ENCODE measurements around the gene COL5A1. TPM values are rescaled to one million over a fixed set of nuclear protein-coding genes. Genes with fewer than 3 reads are reported as not detected.

The COL5A1 gene
- total and polyA plus RNA-seq, 11 donors: 7.6 to 91.3 (median 13.4) TPM

GRCh38 chr9:134681061-134681661, 39.6 kb downstream of the COL5A1 start:
- no peaks in the 10 kb centered on the region for H3K27me3 ChIP-seq
- ATAC-seq (peak in 3 of 4 donors; percentile 7 to 27 (median 24)), DNase-seq (peak in 1 of 5 donors; percentile 39)
- H3K27ac ChIP-seq: peak overlapping the region in 3 of 12 donors; percentile 14 to 34 (median 17)
- TF ChIP-seq, protein P1, sequence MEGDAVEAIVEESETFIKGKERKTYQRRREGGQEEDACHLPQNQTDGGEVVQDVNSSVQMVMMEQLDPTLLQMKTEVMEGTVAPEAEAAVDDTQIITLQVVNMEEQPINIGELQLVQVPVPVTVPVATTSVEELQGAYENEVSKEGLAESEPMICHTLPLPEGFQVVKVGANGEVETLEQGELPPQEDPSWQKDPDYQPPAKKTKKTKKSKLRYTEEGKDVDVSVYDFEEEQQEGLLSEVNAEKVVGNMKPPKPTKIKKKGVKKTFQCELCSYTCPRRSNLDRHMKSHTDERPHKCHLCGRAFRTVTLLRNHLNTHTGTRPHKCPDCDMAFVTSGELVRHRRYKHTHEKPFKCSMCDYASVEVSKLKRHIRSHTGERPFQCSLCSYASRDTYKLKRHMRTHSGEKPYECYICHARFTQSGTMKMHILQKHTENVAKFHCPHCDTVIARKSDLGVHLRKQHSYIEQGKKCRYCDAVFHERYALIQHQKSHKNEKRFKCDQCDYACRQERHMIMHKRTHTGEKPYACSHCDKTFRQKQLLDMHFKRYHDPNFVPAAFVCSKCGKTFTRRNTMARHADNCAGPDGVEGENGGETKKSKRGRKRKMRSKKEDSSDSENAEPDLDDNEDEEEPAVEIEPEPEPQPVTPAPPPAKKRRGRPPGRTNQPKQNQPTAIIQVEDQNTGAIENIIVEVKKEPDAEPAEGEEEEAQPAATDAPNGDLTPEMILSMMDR (IDR thresholded peaks at IDR 0.05): no peak
- TF ChIP-seq POLR2A (IDR thresholded peaks at IDR 0.05): no peak
- intact Hi-C loops (cut with DNase I): loop anchor here in 1 of 10 donors (10.0 kb wide), 1 partner anchor 1006 kb away; no protein-coding TSS in a partner anchor
- H3K9me3 ChIP-seq: no peaks in the 10 kb centered on the region
- peaks cover 0 to 31% (median 10%) of the 10 kb centered on the region in 12 donors for H3K4me1 ChIP-seq
- no peak overlapping the region for H3K4me3 ChIP-seq
- no peaks in the 10 kb centered on the region for H3K36me3 ChIP-seq
- 51 to 62% (median 59%) methylated on average over 16 to 22 of the region's 22 CpGs for WGBS, 4 donors

GRCh38 chr9:134682026-134682425, 40.4 kb downstream of the COL5A1 start:
- peak overlapping the region in 1 of 12 donors; percentile 24 for H3K27ac ChIP-seq
- H3K4me1 ChIP-seq: peaks cover 0 to 31% (median 10%) of the 10 kb centered on the region in 12 donors
- ATAC-seq (peak in 3 of 4 donors; percentile 29 to 67 (median 55)), DNase-seq (peak in 1 of 5 donors; percentile 66)
- H3K27me3 ChIP-seq: no peaks in the 10 kb centered on the region
- intact Hi-C loops (cut with DNase I): loop anchor here in 1 of 10 donors (10.0 kb wide), 1 partner anchor 1007 kb away; no protein-coding TSS in a partner anchor
- H3K36me3 ChIP-seq: no peaks in the 10 kb centered on the region
- H3K4me3 ChIP-seq: no peak overlapping the region
- no peaks in the 10 kb centered on the region for H3K9me3 ChIP-seq
- 50 to 72% (median 70%) methylated on average over 12 to 15 of the region's 15 CpGs for WGBS, 4 donors
- TF ChIP-seq POLR2A (IDR thresholded peaks at IDR 0.05): no peak
- TF ChIP-seq, protein P1 (IDR thresholded peaks at IDR 0.05): no peak

- ATAC-seq (no peak), DNase-seq (no peak)
- Histone ChIP-seq H3K9me3 (no peaks in the 10 kb centered on the region), H3K4me1 (peaks cover 0 to 31% (median 10%) of the 10 kb centered on the region in 12 donors), H3K36me3 (no peaks in the 10 kb centered on the region), H3K27me3 (no peaks in the 10 kb centered on the region), H3K27ac (no peak overlapping the region), H3K4me3 (no peak overlapping the region)
- WGBS, 4 donors: 80 to 88% (median 85%) methylated on average over 23 to 25 of the region's 25 CpGs
- intact Hi-C loops (cut with DNase I): loop anchor here in 1 of 10 donors (10.0 kb wide), 1 partner anchor 1008 kb away; no protein-coding TSS in a partner anchor
- TF ChIP-seq POLR2A (IDR thresholded peaks at IDR 0.05): no peak
- TF ChIP-seq, protein P1 (IDR thresholded peaks at IDR 0.05): no peak
These were observed 41.2 kb downstream of the COL5A1 start for GRCh38 chr9:134682651-134683364.

All from heart left ventricle (tissue), 16 donors.